Esophagus (tissue), 2 donors: ENCODE data around the gene TVP23A. TPM values are rescaled to one million over a fixed set of nuclear protein-coding genes. Genes with fewer than 3 reads are reported as not detected.
"Not testable (repeated sequence)": the region's sequence is repeated elsewhere in the genome, so short reads cannot be mapped to it uniquely, and the experiment has no call there.

Experiments used
- H3K27ac ChIP-seq, 2 donors: one replicate each; pipeline ENCODE4 v1.5.1; 2013; ENCODE audit warnings: low read depth in 2 of 2, mild to moderate bottlenecking in 2 of 2, inconsistent platforms in 1 of 2, low read length in 1 of 2, moderate library complexity in 1 of 2
- H3K27me3 ChIP-seq, 2 donors: one replicate each; pipeline ENCODE4 v1.6.1; 2013; ENCODE audit warnings: low read length in 2 of 2, control low read depth in 1 of 2, mild to moderate bottlenecking in 1 of 2; ENCODE audit not compliant: insufficient read depth in 2 of 2, control insufficient read depth in 1 of 2
- H3K36me3 ChIP-seq, 2 donors: one replicate each; pipeline ENCODE4 v1.6.1; 2013; ENCODE audit warnings: low read length in 1 of 2; ENCODE audit not compliant: control insufficient read depth in 2 of 2, insufficient read depth in 2 of 2
- H3K4me1 ChIP-seq, 2 donors: one replicate each; pipeline ENCODE4 v1.6.1; 2013; ENCODE audit warnings: low read length in 1 of 2; ENCODE audit not compliant: control insufficient read depth in 2 of 2, insufficient read depth in 2 of 2
- H3K4me3 ChIP-seq, 2 donors: one replicate each; pipeline ENCODE4 v1.5.1; 2013; ENCODE audit warnings: low read length in 2 of 2, mild to moderate bottlenecking in 2 of 2, low read depth in 1 of 2, moderate library complexity in 1 of 2
- H3K9me3 ChIP-seq, 2 donors: one replicate each; pipeline ENCODE4 v1.6.1; 2013; ENCODE audit warnings: mild to moderate bottlenecking in 2 of 2, low read depth in 1 of 2, low read length in 1 of 2, moderate library complexity in 1 of 2; ENCODE audit not compliant: control insufficient read depth in 2 of 2, insufficient read depth in 1 of 2
- WGBS, 2 donors: extraction: QIAGEN DNeasy Blood & Tissue Kit; methylation state at CpG; one replicate each; pipeline ENCODE4 v1.1.7; 2013; 5-methylcytosine and 5-hydroxymethylcytosine counted together
- polyA plus RNA-seq, 2 donors: library from polyadenylated mRNA; stranded (reverse); fragments of 200-250 nt; gene quantifications; one replicate each; pipeline ENCODE4 v1.2.3, GENCODE V29; 2013
- donor health status: healthy with polysubstance abuse.
- donor health status: Bipolar disorder and iron deficiency.

Gene TVP23A
- polyA plus RNA-seq, 2 donors: 0.05 to 0.08 TPM

DNA sequence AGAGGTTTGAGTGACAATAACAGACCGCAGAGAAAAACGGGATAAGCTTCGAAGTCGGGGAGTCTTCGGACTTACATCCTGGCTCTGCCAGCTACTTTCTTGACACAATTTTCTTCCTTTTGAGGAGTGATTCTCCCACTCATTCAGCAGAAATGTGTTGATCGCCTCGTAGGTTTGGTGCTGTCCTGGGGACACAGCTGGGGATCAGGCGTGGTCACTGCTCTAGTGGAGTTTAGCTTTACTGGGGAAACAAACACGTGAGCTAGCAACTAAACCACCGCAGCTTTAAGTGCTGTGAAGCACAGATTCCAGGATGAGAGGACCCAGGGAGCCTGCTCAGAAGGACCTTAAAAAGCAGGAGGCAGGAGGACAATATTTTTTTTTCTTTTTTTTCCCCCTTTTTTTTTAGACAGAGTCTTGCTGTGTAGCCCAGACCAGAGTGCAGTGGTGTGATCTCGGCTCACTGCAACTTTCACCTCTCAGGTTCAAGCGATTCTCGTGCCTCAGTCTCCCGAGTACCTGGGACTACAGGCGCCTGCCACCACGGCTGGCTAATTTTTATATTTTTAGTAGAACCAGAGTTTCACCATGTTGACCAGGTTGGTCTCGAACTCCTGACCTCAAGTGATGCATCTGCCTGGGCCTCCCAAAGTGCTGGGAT, 74.1 kb downstream of the TVP23A start:
- H3K27me3 ChIP-seq: no peaks in the 10 kb centered on the region
- no peaks in the 10 kb centered on the region for H3K4me1 ChIP-seq
- H3K9me3 ChIP-seq: no peaks in the 10 kb centered on the region
- peak overlapping the region; percentile 50 to 84 for H3K27ac ChIP-seq
- H3K36me3 ChIP-seq: peaks cover 0 to 3% of the 10 kb centered on the region in 2 donors
- peak overlapping the region; percentile 43 to 71 for H3K4me3 ChIP-seq
- 39 to 41% methylated on average over 17 of the region's 17 CpGs for WGBS, 2 donors

DNA sequence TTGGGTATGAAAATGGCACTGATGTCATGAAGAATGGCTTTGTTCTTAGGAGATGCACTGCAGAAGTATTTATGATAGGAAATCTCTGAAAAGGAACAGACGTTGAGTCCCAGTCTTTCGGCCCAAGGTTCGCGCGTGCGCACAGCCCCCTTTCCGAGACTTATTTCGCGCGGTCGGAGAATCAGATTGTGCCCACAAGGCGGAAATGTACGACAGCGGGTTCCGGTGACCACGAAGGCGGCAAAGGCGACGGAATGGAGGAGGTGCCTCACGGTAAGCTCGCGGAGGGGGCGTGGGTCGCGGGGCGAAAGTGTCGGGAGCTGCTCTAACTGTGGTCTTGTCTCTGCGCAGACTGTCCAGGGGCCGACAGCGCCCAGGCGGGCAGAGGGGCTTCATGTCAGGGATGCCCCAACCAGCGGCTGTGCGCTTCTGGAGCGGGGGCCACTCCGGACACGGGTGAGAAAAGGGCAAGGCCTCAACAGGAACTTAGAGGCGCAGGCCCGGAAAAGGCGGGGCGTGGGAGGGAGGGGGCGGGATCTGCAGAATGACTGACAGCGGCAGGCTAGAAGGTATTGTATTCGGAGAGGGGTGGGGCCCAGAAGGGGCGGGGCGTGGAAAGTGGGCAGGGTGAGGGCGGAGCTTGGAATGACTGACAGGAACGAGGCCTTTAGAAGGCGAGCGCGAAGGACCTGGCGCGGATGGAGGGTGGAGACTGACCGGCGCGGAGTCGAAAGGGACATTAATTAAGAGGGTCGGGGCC, 74.8 kb downstream of the TVP23A start, which contains the start of gene NUBP1:
TSS of gene NUBP1 (plus strand) at position 233 of the 760 bp plus-strand sequence. CDS start at position 255, 22 bp downstream.
- no peaks in the 10 kb centered on the region for H3K4me1 ChIP-seq
- 0 to 1% methylated on average over 56 to 57 of the region's 57 CpGs for WGBS, 2 donors

DNA sequence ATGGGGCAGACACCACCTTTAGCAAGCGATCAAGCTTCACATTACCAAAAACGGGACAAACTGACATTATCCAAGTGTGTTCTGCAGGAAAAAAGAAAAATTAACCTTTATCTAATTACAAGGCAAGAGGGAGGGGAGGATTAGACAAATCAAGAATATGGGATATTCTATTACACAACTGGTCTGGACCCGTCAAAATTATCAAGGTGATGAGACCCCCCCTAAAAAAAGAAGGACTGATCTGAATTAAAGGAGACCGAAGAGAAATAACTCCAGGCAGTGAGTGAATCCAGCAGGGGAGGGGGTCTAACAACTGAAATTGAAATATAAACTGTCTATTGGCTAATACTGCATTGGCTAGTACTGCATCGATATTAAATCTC, 75.4 kb downstream of the TVP23A start:
- Histone ChIP-seq H3K27me3 (no peaks in the 10 kb centered on the region), H3K4me1 (peaks cover 0 to 1% of the 10 kb centered on the region in 2 donors), H3K4me3 (peak overlapping the region in 1 of 2 donors; percentile 71), H3K9me3 (no peaks in the 10 kb centered on the region), H3K36me3 (no peaks in the 10 kb centered on the region), H3K27ac (peak overlapping the region in 1 of 2 donors; percentile 99)
- WGBS, 2 donors: 29 to 35% methylated on average over 5 of the region's 5 CpGs

More for the DNA sequence above, 74.8 kb downstream of the TVP23A start, which contains the start of gene NUBP1:
- H3K27me3 ChIP-seq: no peaks in the 10 kb centered on the region
- peaks cover 0 to 3% of the 10 kb centered on the region in 2 donors for H3K36me3 ChIP-seq
- H3K9me3 ChIP-seq: no peaks in the 10 kb centered on the region
- H3K27ac ChIP-seq: peak within 1 kb of the TSS; percentile 99
- peak within 1 kb of the TSS; percentile 71 to 87 for H3K4me3 ChIP-seq

DNA sequence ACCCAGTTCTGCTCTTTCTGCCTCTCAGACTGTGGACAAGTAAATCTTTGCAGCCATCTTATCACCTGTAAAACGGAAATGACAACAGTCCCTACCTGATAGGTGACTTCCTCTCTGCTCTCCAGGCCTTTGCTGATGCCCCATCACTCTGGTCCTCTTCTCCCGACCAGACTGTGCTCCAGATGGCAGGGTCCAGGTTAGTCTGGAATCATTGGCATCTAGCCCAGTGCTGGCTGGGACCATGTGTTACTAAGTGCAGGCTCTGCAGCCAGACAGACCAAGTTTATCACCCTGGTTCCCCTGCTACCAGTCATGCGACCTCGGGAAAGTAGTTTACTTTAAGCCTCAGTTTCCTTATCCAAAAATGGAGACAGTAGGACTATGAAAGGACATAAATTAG, 76.8 kb downstream of the TVP23A start:
- H3K27me3 ChIP-seq: no peaks in the 10 kb centered on the region
- peak overlapping the region in 1 of 2 donors; percentile 16 for H3K27ac ChIP-seq
- no peak overlapping the region for H3K4me3 ChIP-seq
- H3K9me3 ChIP-seq: no peaks in the 10 kb centered on the region
- H3K36me3 ChIP-seq: no peaks in the 10 kb centered on the region
- 47 to 69% methylated on average over 4 of the region's 4 CpGs for WGBS, 2 donors
- peaks cover 0 to 3% of the 10 kb centered on the region in 2 donors for H3K4me1 ChIP-seq

DNA sequence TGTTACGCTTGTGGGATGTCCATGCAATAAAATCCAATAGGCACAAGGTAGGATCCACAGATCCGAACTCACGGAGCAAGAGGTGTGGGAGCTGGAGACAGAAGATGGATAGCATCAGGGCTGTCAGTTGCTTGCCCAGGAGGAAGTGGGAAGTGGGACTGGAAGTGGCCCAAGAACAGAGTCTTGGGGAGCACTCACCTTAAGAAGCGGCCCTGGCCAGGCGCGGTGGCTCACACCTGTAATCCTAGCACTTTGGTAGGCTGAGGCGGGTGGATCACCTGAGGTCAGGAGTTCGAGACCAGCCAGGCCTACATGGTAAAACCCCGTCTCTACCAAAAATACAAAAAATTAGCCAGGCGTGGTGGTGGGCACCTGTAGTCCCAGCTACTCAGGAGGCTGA, 77.3 kb downstream of the TVP23A start:
- WGBS, 2 donors: 94 to 96% methylated on average over 10 of the region's 10 CpGs
- not testable (repeated sequence) for H3K4me1 ChIP-seq, H3K27ac ChIP-seq

DNA sequence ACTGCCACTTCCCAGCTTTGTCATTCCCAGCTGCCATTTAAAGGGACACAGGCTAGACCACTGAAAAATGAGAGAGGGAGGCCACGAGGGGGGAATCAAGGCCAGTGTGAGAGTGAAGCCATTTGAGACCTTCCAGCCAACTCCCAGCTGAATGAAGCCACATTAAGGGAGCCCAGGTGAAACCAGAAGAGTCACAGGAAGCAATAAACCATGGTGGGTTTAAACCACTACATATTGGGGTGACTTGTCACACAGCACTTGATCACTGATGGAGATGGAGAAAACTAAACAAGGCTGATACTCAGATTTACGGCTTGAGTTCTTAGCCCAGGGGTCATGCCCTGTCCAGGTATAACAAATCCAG, 77.8 kb downstream of the TVP23A start:
- Histone ChIP-seq H3K27ac (no peak overlapping the region), H3K4me3 (no peak overlapping the region), H3K4me1 (peaks cover 0 to 3% of the 10 kb centered on the region in 2 donors), H3K9me3 (no peaks in the 10 kb centered on the region), H3K36me3 (no peaks in the 10 kb centered on the region), H3K27me3 (no peaks in the 10 kb centered on the region)
- 70 to 83% methylated on average over 2 of the region's 2 CpGs for WGBS, 2 donors

More for the DNA sequence above, 77.3 kb downstream of the TVP23A start:
- H3K4me3 ChIP-seq, H3K27me3 ChIP-seq, H3K36me3 ChIP-seq, H3K9me3 ChIP-seq: not testable (repeated sequence)

DNA sequence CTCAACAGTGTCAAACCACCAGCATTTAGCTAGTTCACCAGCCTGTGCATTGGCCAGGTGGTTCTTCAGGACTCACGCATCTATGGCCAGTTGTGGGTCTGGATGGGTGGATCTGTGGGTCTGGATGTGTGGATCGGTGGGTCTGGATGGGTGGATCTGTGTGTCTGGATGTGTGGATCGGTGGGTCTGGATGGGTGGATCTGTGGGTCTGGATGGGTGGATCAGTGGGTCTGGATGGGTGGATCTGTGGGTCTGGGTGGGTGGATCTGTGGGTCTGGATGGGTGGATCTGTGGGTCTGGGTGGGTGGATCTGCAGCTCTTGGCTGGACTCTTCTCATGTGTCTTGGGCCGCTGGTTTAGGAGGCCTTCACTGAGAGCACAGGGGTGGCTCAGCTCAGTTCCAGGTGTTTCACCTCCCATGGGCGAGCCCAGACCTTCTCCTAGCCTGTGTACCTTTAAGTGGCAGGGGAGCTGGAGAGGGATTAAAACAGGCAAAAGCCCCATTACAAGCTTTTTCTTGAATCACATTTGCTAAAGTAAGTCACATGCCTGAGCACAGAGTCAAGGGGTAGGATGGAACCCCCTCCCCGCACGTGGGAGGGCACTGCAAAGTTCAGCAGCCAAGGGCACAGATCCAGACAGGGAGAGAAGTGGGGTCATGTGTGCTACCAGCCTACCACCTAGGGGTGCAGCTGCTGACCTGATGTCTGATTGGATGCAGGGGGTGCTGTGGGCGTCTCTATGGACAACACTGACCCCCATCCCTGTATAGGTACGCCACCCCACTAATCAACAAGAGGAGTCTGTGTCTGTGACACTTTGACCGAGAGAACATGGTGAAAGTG, 78.4 kb downstream of the TVP23A start:
- H3K27ac ChIP-seq: no peak overlapping the region
- WGBS, 2 donors: 84 to 86% methylated on average over 10 of the region's 10 CpGs
- H3K9me3 ChIP-seq: no peaks in the 10 kb centered on the region
- no peaks in the 10 kb centered on the region for H3K27me3 ChIP-seq
- H3K4me3 ChIP-seq: no peak overlapping the region
- no peaks in the 10 kb centered on the region for H3K36me3 ChIP-seq
- H3K4me1 ChIP-seq: peaks cover 0 to 3% of the 10 kb centered on the region in 2 donors

DNA sequence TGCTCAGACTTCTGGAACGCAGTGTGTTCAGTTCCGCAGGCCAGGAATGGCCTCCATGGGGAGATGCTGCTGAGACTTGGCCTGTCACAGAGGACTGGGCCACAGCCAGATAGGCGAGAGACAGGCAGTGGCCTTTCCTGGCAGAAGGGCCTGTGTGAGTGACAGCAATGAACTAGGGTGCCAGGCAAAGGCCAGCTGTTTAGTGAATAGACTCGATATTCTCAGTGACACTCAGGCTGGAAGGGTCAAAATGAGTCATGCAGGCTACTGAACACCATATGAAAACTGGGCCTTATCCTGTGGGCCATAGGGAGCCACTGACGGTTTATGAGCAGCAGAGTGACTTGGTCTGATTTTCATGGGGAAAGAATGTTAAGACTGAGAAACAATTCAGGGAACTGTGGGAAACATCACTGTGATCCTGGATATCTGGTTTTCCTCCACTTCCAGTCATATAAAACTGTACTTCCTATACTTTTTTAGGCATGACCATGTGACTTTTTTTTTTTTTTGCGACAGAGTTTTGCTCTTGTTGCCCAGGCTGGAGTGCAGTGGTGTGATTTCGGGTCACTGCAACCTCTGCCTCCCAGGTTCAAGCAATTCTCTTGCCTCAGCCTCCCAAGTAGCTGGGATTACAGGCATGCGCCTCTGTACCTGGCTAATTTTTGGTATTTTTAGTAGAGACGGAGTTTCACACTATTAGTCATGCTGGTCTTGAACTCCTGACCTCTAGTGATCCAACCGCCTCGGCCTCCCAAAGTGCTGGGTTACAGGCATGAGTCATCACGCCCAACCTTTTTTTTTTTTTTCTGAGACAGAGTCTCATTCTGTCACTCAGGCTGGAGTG, 80.1 kb downstream of the TVP23A start:
- Histone ChIP-seq H3K4me3 (no peak overlapping the region), H3K9me3 (no peaks in the 10 kb centered on the region), H3K36me3 (no peaks in the 10 kb centered on the region), H3K27ac (peak overlapping the region; percentile 28 to 81), H3K4me1 (peaks cover 0 to 3% of the 10 kb centered on the region in 2 donors), H3K27me3 (no peaks in the 10 kb centered on the region)
- 43 to 52% methylated on average over 12 of the region's 12 CpGs for WGBS, 2 donors
